Effector CD4-positive, alpha-beta T cell (primary cell): ENCODE results near the gene HDAC4.

Experiments
- DNase-seq: peaks from one replicate; pipeline ENCODE4 v3.0.0-alpha.2; 2020

HDAC4 gene

GRCh38 chr2:239229545-239230279, 171.1 kb downstream of the HDAC4 start:
- no peak for DNase-seq

GRCh38 chr2:239227661-239228371, 173.0 kb downstream of the HDAC4 start:
- no peak for DNase-seq

GRCh38 chr2:239226677-239227581, 173.9 kb downstream of the HDAC4 start:
- DNase-seq: no peak

- DNase-seq: no peak
Measured at GRCh38 chr2:239225871-239226561, 174.8 kb downstream of the HDAC4 start.

GRCh38 chr2:239225371-239225851, 175.4 kb downstream of the HDAC4 start:
- DNase-seq: no peak

GRCh38 chr2:239224955-239225354, 175.9 kb downstream of the HDAC4 start:
- no peak for DNase-seq

GRCh38 chr2:239224199-239224570, 176.6 kb downstream of the HDAC4 start:
- DNase-seq: no peak

GRCh38 chr2:239223310-239224198, 177.3 kb downstream of the HDAC4 start:
- no peak for DNase-seq

GRCh38 chr2:239222706-239223309, 178.0 kb downstream of the HDAC4 start:
- DNase-seq: no peak

GRCh38 chr2:239222312-239222660, 178.5 kb downstream of the HDAC4 start:
- DNase-seq: no peak

GRCh38 chr2:239220981-239221396, 179.8 kb downstream of the HDAC4 start:
- no peak for DNase-seq

GRCh38 chr2:239220341-239220740, 180.5 kb downstream of the HDAC4 start:
- no peak for DNase-seq

- DNase-seq: no peak
Measured at GRCh38 chr2:239216614-239217273, 184.1 kb downstream of the HDAC4 start.

GRCh38 chr2:239215988-239216613, 184.7 kb downstream of the HDAC4 start:
- DNase-seq: no peak

GRCh38 chr2:239215136-239215925, 185.5 kb downstream of the HDAC4 start:
- DNase-seq: no peak

GRCh38 chr2:239214725-239215124, 186.1 kb downstream of the HDAC4 start:
- DNase-seq: no peak

- DNase-seq: no peak
Measured at GRCh38 chr2:239213643-239214101, 187.1 kb downstream of the HDAC4 start.

- no peak for DNase-seq
Measured at GRCh38 chr2:239212929-239213642, 187.7 kb downstream of the HDAC4 start.
